Measurements from ENCODE around the gene CACNA1C. TPM values are rescaled to one million over a fixed set of nuclear protein-coding genes. Genes with fewer than 3 reads are reported as not detected.

CACNA1C gene
- polyA plus RNA-seq, 1 of the 3 experiments (the other 2 are of a cell fraction): 1.5 TPM

DNA sequence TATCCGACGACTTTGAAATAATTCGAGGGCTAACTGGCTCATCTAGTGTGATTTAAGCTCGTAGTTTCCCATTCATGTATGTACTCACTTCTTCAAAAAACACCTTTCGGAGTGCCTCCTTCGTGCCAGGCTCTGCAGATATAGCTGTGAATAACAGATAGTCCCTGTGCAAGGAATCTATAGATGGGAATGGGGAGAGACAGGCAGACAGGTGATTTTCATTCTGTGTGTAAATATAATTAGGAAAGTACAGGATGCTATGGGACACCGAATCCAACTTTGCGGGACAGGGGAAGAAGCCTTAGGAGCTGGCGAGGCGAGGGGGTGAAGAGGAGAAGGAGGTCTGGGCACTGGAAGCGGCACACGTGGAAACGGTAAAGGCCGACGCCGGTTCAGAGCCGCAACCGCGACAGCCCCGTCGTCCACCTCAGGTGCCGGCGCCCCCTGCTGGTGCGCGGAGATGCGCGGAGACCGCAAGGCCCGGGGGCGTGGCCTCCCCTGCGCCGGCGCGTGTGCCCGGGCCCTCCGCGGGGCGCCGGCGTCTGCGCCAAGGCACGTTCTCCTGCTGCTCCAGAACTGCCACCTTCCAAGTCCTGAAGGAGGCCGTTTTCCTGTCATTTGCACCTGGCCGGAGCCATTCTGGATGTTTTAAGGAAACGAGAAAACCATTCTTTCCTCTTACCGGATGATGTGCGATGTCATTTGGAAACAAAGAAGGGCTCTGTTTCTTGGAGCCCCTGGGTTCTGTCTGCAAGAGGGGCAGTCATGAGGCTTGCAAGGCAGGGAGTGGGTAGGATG is 18.0 kb upstream of the CACNA1C start (continued):
- TF ChIP-seq CTCF (IDR thresholded peaks at IDR 0.05): peak; percentile 83
- peak; percentile 80; the same call in 1 of the 2 replicates for TF ChIP-seq MAX (IDR thresholded peaks at IDR 0.05; ENCODE audit: low read depth)
- peak; percentile 40; the same call in 1 of the 2 replicates for TF ChIP-seq RCOR1 (IDR thresholded peaks at IDR 0.05; ENCODE audit: low read length)
- TF ChIP-seq, protein P1, sequence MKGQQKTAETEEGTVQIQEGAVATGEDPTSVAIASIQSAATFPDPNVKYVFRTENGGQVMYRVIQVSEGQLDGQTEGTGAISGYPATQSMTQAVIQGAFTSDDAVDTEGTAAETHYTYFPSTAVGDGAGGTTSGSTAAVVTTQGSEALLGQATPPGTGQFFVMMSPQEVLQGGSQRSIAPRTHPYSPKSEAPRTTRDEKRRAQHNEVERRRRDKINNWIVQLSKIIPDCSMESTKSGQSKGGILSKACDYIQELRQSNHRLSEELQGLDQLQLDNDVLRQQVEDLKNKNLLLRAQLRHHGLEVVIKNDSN (IDR thresholded peaks at IDR 0.05; ENCODE audit: borderline replicate concordance, low read depth): no peak
- no peak for TF ChIP-seq SIN3A (IDR thresholded peaks at IDR 0.05; ENCODE audit: borderline replicate concordance, low read depth, low read length)
- no peak for TF ChIP-seq JUND (IDR thresholded peaks at IDR 0.05)
- no peak for TF ChIP-seq NFIC (IDR thresholded peaks at IDR 0.05; ENCODE audit: borderline replicate concordance)
- TF ChIP-seq GABPA (IDR thresholded peaks at IDR 0.05; ENCODE audit: low read depth): no peak
- no peak for TF ChIP-seq TEAD4 (IDR thresholded peaks at IDR 0.05; ENCODE audit: borderline replicate concordance, insufficient read depth)
- TF ChIP-seq MEF2A (IDR thresholded peaks at IDR 0.05; ENCODE audit: borderline replicate concordance, low read depth): no peak
- TF ChIP-seq EP300 (IDR thresholded peaks at IDR 0.05; ENCODE audit: borderline replicate concordance in 1 of 2, low read depth in 1 of 2, low read length in 1 of 2): 0 out of 4 replicates have a peak, but pooled peaks of 1 of the 2 experiments have one; percentile 5
- TF ChIP-seq, protein P2, sequence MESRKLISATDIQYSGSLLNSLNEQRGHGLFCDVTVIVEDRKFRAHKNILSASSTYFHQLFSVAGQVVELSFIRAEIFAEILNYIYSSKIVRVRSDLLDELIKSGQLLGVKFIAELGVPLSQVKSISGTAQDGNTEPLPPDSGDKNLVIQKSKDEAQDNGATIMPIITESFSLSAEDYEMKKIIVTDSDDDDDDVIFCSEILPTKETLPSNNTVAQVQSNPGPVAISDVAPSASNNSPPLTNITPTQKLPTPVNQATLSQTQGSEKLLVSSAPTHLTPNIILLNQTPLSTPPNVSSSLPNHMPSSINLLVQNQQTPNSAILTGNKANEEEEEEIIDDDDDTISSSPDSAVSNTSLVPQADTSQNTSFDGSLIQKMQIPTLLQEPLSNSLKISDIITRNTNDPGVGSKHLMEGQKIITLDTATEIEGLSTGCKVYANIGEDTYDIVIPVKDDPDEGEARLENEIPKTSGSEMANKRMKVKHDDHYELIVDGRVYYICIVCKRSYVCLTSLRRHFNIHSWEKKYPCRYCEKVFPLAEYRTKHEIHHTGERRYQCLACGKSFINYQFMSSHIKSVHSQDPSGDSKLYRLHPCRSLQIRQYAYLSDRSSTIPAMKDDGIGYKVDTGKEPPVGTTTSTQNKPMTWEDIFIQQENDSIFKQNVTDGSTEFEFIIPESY (IDR thresholded peaks at IDR 0.05; ENCODE audit: borderline replicate concordance, low read depth): no peak
- TF ChIP-seq USF2 (IDR thresholded peaks at IDR 0.05; ENCODE audit: borderline replicate concordance, low read depth, low read length): no peak
- TF ChIP-seq PBX3 (IDR thresholded peaks at IDR 0.05): no peak
- TF ChIP-seq RAD21 (IDR thresholded peaks at IDR 0.05; ENCODE audit: low read length): peak; percentile 75
